Neural progenitor cell (in vitro differentiated cells): Measurements from ENCODE around the gene HES2. TPM values are rescaled to one million over a fixed set of nuclear protein-coding genes. Genes with fewer than 3 reads are reported as not detected.
A peak's percentile ranks its signal among the peaks of the same experiment; 100 is the strongest.

Source experiments
- DNase-seq: peaks from one replicate; pipeline ENCODE4 v3.0.0-alpha.2; 2016; ENCODE audit warnings: low spot score
- H2AFZ ChIP-seq: fragments of 200-600 bp; sonication (generic); replicated peaks from 2 replicates; pipeline ENCODE4 v1.6.1; 2016; ENCODE audit warnings: antibody characterized with exemption
- H3F3A ChIP-seq: fragments of 200-600 bp; sonication (generic); 2 replicates; pipeline ENCODE4 v1.6.1; 2016; ENCODE audit warnings: antibody characterized with exemption, low read depth
- H3K27ac ChIP-seq: fragments of 200-600 bp; sonication (generic); 2 replicates; pipeline ENCODE4 v1.5.1; 2016; ENCODE audit warnings: mild to moderate bottlenecking
- H3K27me3 ChIP-seq: fragments of 200-600 bp; sonication (generic); 2 replicates; pipeline ENCODE4 v1.6.1; 2016; ENCODE audit warnings: mild to moderate bottlenecking, moderate library complexity
- H3K36me3 ChIP-seq: fragments of 200-600 bp; sonication (generic); 2 replicates; pipeline ENCODE4 v1.5.1; 2016
- H3K4me1 ChIP-seq: fragments of 200-600 bp; sonication (generic); 2 replicates; pipeline ENCODE4 v1.6.1; 2016; ENCODE audit warnings: mixed run types
- H3K4me2 ChIP-seq: fragments of 200-600 bp; sonication (generic); 2 replicates; pipeline ENCODE4 v1.6.1; 2016
- H3K4me3 ChIP-seq: fragments of 200-600 bp; sonication (generic); 2 replicates; pipeline ENCODE4 v1.5.1; 2016
- H3K79me2 ChIP-seq: fragments of 200-600 bp; sonication (generic); 2 replicates; pipeline ENCODE4 v1.6.1; 2016; ENCODE audit warnings: low read depth
- H3K9ac ChIP-seq: fragments of 200-600 bp; sonication (generic); 2 replicates; pipeline ENCODE4 v1.6.1; 2016
- H3K9me3 ChIP-seq: fragments of 200-600 bp; sonication (generic); 2 replicates; pipeline ENCODE4 v1.5.1; 2016; ENCODE audit warnings: low read depth
- H4K20me1 ChIP-seq: fragments of 200-600 bp; sonication (generic); 2 replicates; pipeline ENCODE4 v1.6.1; 2016; ENCODE audit warnings: low read depth
- H3K27ac Mint-ChIP-seq: 3 replicates; pipeline ENCODE4 v1.8.0; 2021; ENCODE audit warnings: mixed read lengths
- H3K27me3 Mint-ChIP-seq: 2 replicates; pipeline ENCODE4 v1.8.0; 2022; ENCODE audit warnings: low read depth, mild to moderate bottlenecking, inconsistent platforms, moderate library complexity, mixed read lengths; ENCODE audit not compliant: insufficient read depth
- H3K36me3 Mint-ChIP-seq: 3 replicates; pipeline ENCODE4 v1.8.0; 2021; ENCODE audit warnings: mixed read lengths
- H3K4me1 Mint-ChIP-seq: 3 replicates; pipeline ENCODE4 v1.8.0; 2021; ENCODE audit warnings: mixed read lengths
- H3K4me3 Mint-ChIP-seq: 3 replicates; pipeline ENCODE4 v1.8.0; 2021; ENCODE audit warnings: mild to moderate bottlenecking, moderate library complexity, mixed read lengths
- H3K9me3 Mint-ChIP-seq: 3 replicates; pipeline ENCODE4 v1.8.0; 2020; ENCODE audit warnings: mixed read lengths
- CTCF ChIP-seq: fragments of 200-600 bp; sonication (generic); IDR thresholded peaks from 2 replicates; pipeline ENCODE4 v1.5.1; 2017; ENCODE audit warnings: antibody characterized with exemption, mild to moderate bottlenecking
- EZH2 ChIP-seq: fragments of 200-600 bp; sonication (generic); IDR thresholded peaks from 2 replicates; pipeline ENCODE4 v1.6.1; 2017; ENCODE audit warnings: antibody characterized with exemption, mild to moderate bottlenecking, moderate library complexity
- EZH2phosphoT487 ChIP-seq: fragments of 200-600 bp; sonication (generic); IDR thresholded peaks from 2 replicates; pipeline ENCODE4 v1.6.1; 2017; ENCODE audit warnings: antibody characterized with exemption
- total RNA-seq: library from RNA; depleted of rRNA; stranded (reverse); fragments of >200 nt; gene quantifications from 2 replicates; pipeline ENCODE4 v1.2.3, GENCODE V29; 2015; ENCODE audit warnings: low replicate concordance

Gene HES2
- total RNA-seq = 0.04 and 0.22 TPM in 2 replicates

- Mint-ChIP-seq H3K4me3 (peak within 1 kb of the TSS; percentile 60), H3K27ac (no peak within 1 kb of the TSS), H3K9me3 (peaks cover 2% of the 10 kb centered on the region), H3K36me3 (no peaks in the 10 kb centered on the region), H3K27me3 (peaks cover 74% of the 10 kb centered on the region), H3K4me1 (peaks cover 8% of the 10 kb centered on the region)
- Histone ChIP-seq H3K27ac (no peak within 1 kb of the TSS), H3K4me1 (peaks cover 30% of the 10 kb centered on the region), H3K27me3 (peaks cover 100% of the 10 kb centered on the region), H2AFZ (peak within 1 kb of the TSS; percentile 19), H3K9me3 (no peaks in the 10 kb centered on the region), H3K79me2 (no peaks in the 10 kb centered on the region), H3F3A (peaks cover 34% of the 10 kb centered on the region), H3K4me3 (peak within 1 kb of the TSS; percentile 47), H4K20me1 (peaks cover 52% of the 10 kb centered on the region), H3K9ac (no peak within 1 kb of the TSS), H3K4me2 (peak within 1 kb of the TSS; percentile 88), H3K36me3 (no peaks in the 10 kb centered on the region)
- TF ChIP-seq EZH2phosphoT487 = peak; percentile 78
- peak; percentile 83 for TF ChIP-seq EZH2
- no peak for TF ChIP-seq CTCF
- DNase-seq = peak; percentile 62
Measured at GRCh38 chr1:6419804-6420453, at the start of gene HES2. HES2 (minus strand) TSS chr1:6419919; CDS start chr1:6419820, 99 bp downstream.

GRCh38 chr1:6468729-6469461 lies 49.2 kb upstream of the HES2 start:
- Histone ChIP-seq H3K27me3 (peaks cover 28% of the 10 kb centered on the region), H3K36me3 (no peaks in the 10 kb centered on the region), H4K20me1 (peaks cover 2% of the 10 kb centered on the region), H3K79me2 (no peaks in the 10 kb centered on the region), H2AFZ (no peak overlapping the region), H3K4me1 (peaks cover 10% of the 10 kb centered on the region), H3K27ac (no peak overlapping the region), H3K4me3 (no peak overlapping the region), H3K9ac (no peak overlapping the region), H3K4me2 (no peak overlapping the region), H3F3A (no peaks in the 10 kb centered on the region), H3K9me3 (no peaks in the 10 kb centered on the region)
- H3K36me3 Mint-ChIP-seq = peaks cover 5% of the 10 kb centered on the region
- no peaks in the 10 kb centered on the region for H3K4me1 Mint-ChIP-seq
- no peak for TF ChIP-seq EZH2phosphoT487
- no peak for TF ChIP-seq EZH2
- no peak for TF ChIP-seq CTCF
- no peaks in the 10 kb centered on the region for H3K9me3 Mint-ChIP-seq
- DNase-seq = no peak
- peak overlapping the region; percentile 72 for H3K4me3 Mint-ChIP-seq
- peaks cover 4% of the 10 kb centered on the region for H3K27me3 Mint-ChIP-seq
- no peak overlapping the region for H3K27ac Mint-ChIP-seq

- no peaks in the 10 kb centered on the region for H3F3A ChIP-seq
- H3K27ac ChIP-seq = no peak overlapping the region
- TF ChIP-seq EZH2 = no peak
- TF ChIP-seq EZH2phosphoT487 = no peak
- TF ChIP-seq CTCF = no peak
- H4K20me1 ChIP-seq = no peaks in the 10 kb centered on the region
- no peak overlapping the region for H3K4me2 ChIP-seq
- peaks cover 28% of the 10 kb centered on the region for H3K27me3 ChIP-seq
- H3K9ac ChIP-seq = no peak overlapping the region
- Mint-ChIP-seq H3K27ac (no peak overlapping the region), H3K9me3 (no peaks in the 10 kb centered on the region), H3K36me3 (peaks cover 5% of the 10 kb centered on the region), H3K4me1 (no peaks in the 10 kb centered on the region), H3K27me3 (peaks cover 4% of the 10 kb centered on the region), H3K4me3 (no peak overlapping the region)
- no peak overlapping the region for H2AFZ ChIP-seq
- H3K79me2 ChIP-seq = no peaks in the 10 kb centered on the region
- no peaks in the 10 kb centered on the region for H3K9me3 ChIP-seq
- H3K4me1 ChIP-seq = peaks cover 10% of the 10 kb centered on the region
- no peaks in the 10 kb centered on the region for H3K36me3 ChIP-seq
- DNase-seq = no peak
- no peak overlapping the region for H3K4me3 ChIP-seq
Measured at GRCh38 chr1:6467744-6468688, 48.3 kb upstream of the HES2 start.
